ENCODE data around the gene PMPCA. TPM values are rescaled to one million over a fixed set of nuclear protein-coding genes. Genes with fewer than 3 reads are reported as not detected.

PMPCA gene
- polyA plus RNA-seq, 1 donor (not counting 4 experiments of a cell fraction or from before 2014, with no cell fraction given): 85.9 TPM

GRCh38 chr9:136443687-136444086 lies 33.2 kb downstream of the PMPCA start:
- no peak overlapping the region for H3K4me2 ChIP-seq (ENCODE audit: control insufficient read depth, extremely low read depth, insufficient read depth, low read depth, low read length)
- no peak overlapping the region for H3K9ac ChIP-seq (ENCODE audit: control insufficient read depth, extremely low read depth, insufficient read depth, low read length)
- no peak overlapping the region for H3K27ac ChIP-seq (ENCODE audit: control insufficient read depth, insufficient read depth, low read length)
- TF ChIP-seq CTCF (optimal IDR thresholded peaks at IDR 0.05 in 1 of 3, IDR thresholded peaks at IDR 0.05 in 1 of 3, conservative IDR thresholded peaks at IDR 0.05 in 1 of 3; ENCODE audit: extremely low read depth in 1 of 3, insufficient read depth in 2 of 3, low read length in 3 of 3) (no peak), EZH2 (IDR thresholded peaks at IDR 0.05; ENCODE audit: low read length) (no peak)
- no peak overlapping the region for H3K4me3 ChIP-seq (ENCODE audit: control insufficient read depth in 2 of 3, extremely low read depth in 1 of 3, insufficient read depth in 2 of 3, low read depth in 1 of 3, low read length in 3 of 3)
- no peaks in the 10 kb centered on the region for H3K27me3 ChIP-seq (ENCODE audit: control insufficient read depth, extremely low read depth, insufficient read depth, low read length)
- H3K4me1 ChIP-seq (ENCODE audit: control insufficient read depth, extremely low read depth, insufficient read depth, low read length): peaks cover 3% of the 10 kb centered on the region
- DNase-seq (ENCODE audit: low read depth, low spot score) (no peak), FAIRE-seq (no peak)
- peaks cover 9% of the 10 kb centered on the region for H3K79me2 ChIP-seq (ENCODE audit: control insufficient read depth, insufficient read depth, low read length)
- dilution Hi-C loops (cut with MboI; ENCODE audit: extremely low pct_ligation_motif_present, low sequenced_read_pairs): no loop called here
- no peaks in the 10 kb centered on the region for H3K9me3 ChIP-seq (ENCODE audit: control insufficient read depth, low read depth, low read length)
- H4K20me1 ChIP-seq (ENCODE audit: control insufficient read depth, extremely low read depth, insufficient read depth, low read length): peaks cover 5% of the 10 kb centered on the region
- H2AFZ ChIP-seq (ENCODE audit: control insufficient read depth, low read length): no peak overlapping the region
- H3K36me3 ChIP-seq (ENCODE audit: control insufficient read depth in 2 of 2, extremely low read depth in 1 of 2, insufficient read depth in 2 of 2, low read length in 2 of 2): peaks cover 54 to 57% of the 10 kb centered on the region in 2 experiments
- H3K9me1 ChIP-seq (ENCODE audit: control insufficient read depth, extremely low read depth, insufficient read depth, low read length): no peaks in the 10 kb centered on the region

GRCh38 chr9:136444102-136444501 lies 33.6 kb downstream of the PMPCA start:
- H4K20me1 ChIP-seq (ENCODE audit: control insufficient read depth, extremely low read depth, insufficient read depth, low read length): peaks cover 5% of the 10 kb centered on the region
- TF ChIP-seq EZH2 (IDR thresholded peaks at IDR 0.05; ENCODE audit: low read length): no peak
- no peak for TF ChIP-seq CTCF (optimal IDR thresholded peaks at IDR 0.05 in 1 of 3, IDR thresholded peaks at IDR 0.05 in 1 of 3, conservative IDR thresholded peaks at IDR 0.05 in 1 of 3; ENCODE audit: extremely low read depth in 1 of 3, insufficient read depth in 2 of 3, low read length in 3 of 3)
- FAIRE-seq: no peak
- no peak overlapping the region for H3K4me2 ChIP-seq (ENCODE audit: control insufficient read depth, extremely low read depth, insufficient read depth, low read depth, low read length)
- peaks cover 58 to 61% of the 10 kb centered on the region in 2 experiments for H3K36me3 ChIP-seq (ENCODE audit: control insufficient read depth in 2 of 2, extremely low read depth in 1 of 2, insufficient read depth in 2 of 2, low read length in 2 of 2)
- H3K79me2 ChIP-seq (ENCODE audit: control insufficient read depth, insufficient read depth, low read length): peaks cover 5% of the 10 kb centered on the region
- H3K9ac ChIP-seq (ENCODE audit: control insufficient read depth, extremely low read depth, insufficient read depth, low read length): no peak overlapping the region
- no peak overlapping the region for H3K4me3 ChIP-seq (ENCODE audit: control insufficient read depth in 2 of 3, extremely low read depth in 1 of 3, insufficient read depth in 2 of 3, low read depth in 1 of 3, low read length in 3 of 3)
- H3K27me3 ChIP-seq (ENCODE audit: control insufficient read depth, extremely low read depth, insufficient read depth, low read length): no peaks in the 10 kb centered on the region
- no peak overlapping the region for H2AFZ ChIP-seq (ENCODE audit: control insufficient read depth, low read length)
- H3K9me3 ChIP-seq (ENCODE audit: control insufficient read depth, low read depth, low read length): no peaks in the 10 kb centered on the region
- no peak overlapping the region for H3K27ac ChIP-seq (ENCODE audit: control insufficient read depth, insufficient read depth, low read length)
- no peak for DNase-seq (ENCODE audit: low read depth, low spot score)
- H3K9me1 ChIP-seq (ENCODE audit: control insufficient read depth, extremely low read depth, insufficient read depth, low read length): no peaks in the 10 kb centered on the region
- peaks cover 3% of the 10 kb centered on the region for H3K4me1 ChIP-seq (ENCODE audit: control insufficient read depth, extremely low read depth, insufficient read depth, low read length)
- dilution Hi-C loops (cut with MboI; ENCODE audit: extremely low pct_ligation_motif_present, low sequenced_read_pairs): no loop called here

All from keratinocyte (primary cell).